Mucosa of stomach (tissue), 1 donor: ENCODE data around the gene SH3GL2.
"Not testable (repeated sequence)": the region's sequence is repeated elsewhere in the genome, so short reads cannot be mapped to it uniquely, and the experiment has no call there.

Experiments used
- H3K27me3 ChIP-seq: one replicate; pipeline ENCODE4 v1.7.0; 2013; ENCODE audit warnings: mild to moderate bottlenecking, low read length; ENCODE audit not compliant: control insufficient read depth, insufficient read depth
- H3K36me3 ChIP-seq: one replicate; pipeline ENCODE4 v1.7.0; 2013; ENCODE audit warnings: low read length; ENCODE audit not compliant: control insufficient read depth, insufficient read depth
- H3K4me1 ChIP-seq: one replicate; pipeline ENCODE4 v1.7.0; 2013; ENCODE audit warnings: mild to moderate bottlenecking, low read length; ENCODE audit not compliant: control insufficient read depth, insufficient read depth
- H3K4me3 ChIP-seq: one replicate; pipeline ENCODE4 v1.7.0; 2013; ENCODE audit warnings: low read length
- H3K9ac ChIP-seq: one replicate; pipeline ENCODE4 v1.7.0; 2013; ENCODE audit warnings: mild to moderate bottlenecking, low read length, moderate library complexity
- H3K9me3 ChIP-seq: one replicate; pipeline ENCODE4 v1.7.0; 2013; ENCODE audit warnings: mild to moderate bottlenecking, low read length, moderate library complexity; ENCODE audit not compliant: control insufficient read depth
- donor health status: Pancreatic carcinoma.

Gene SH3GL2

GRCh38 chr9:17764306-17764705 lies 185.4 kb downstream of the SH3GL2 start:
- Histone ChIP-seq H3K27me3 (no peaks in the 10 kb centered on the region), H3K36me3 (no peaks in the 10 kb centered on the region), H3K9me3 (no peaks in the 10 kb centered on the region), H3K4me1 (no peaks in the 10 kb centered on the region), H3K9ac (no peak overlapping the region), H3K4me3 (no peak overlapping the region)

GRCh38 chr9:17765131-17765530 lies 186.3 kb downstream of the SH3GL2 start:
- H3K9ac ChIP-seq, H3K4me1 ChIP-seq, H3K4me3 ChIP-seq, H3K9me3 ChIP-seq, H3K27me3 ChIP-seq, H3K36me3 ChIP-seq: not testable (repeated sequence)

- Histone ChIP-seq H3K27me3 (no peaks in the 10 kb centered on the region), H3K9ac (no peak overlapping the region), H3K9me3 (no peaks in the 10 kb centered on the region), H3K4me3 (no peak overlapping the region), H3K36me3 (no peaks in the 10 kb centered on the region), H3K4me1 (no peaks in the 10 kb centered on the region)
Measured at GRCh38 chr9:17772223-17772622, 193.4 kb downstream of the SH3GL2 start.

GRCh38 chr9:17775656-17776055 lies 196.8 kb downstream of the SH3GL2 start:
- H3K36me3 ChIP-seq = no peaks in the 10 kb centered on the region
- no peak overlapping the region for H3K4me3 ChIP-seq
- no peak overlapping the region for H3K9ac ChIP-seq
- H3K27me3 ChIP-seq = no peaks in the 10 kb centered on the region
- H3K9me3 ChIP-seq = no peaks in the 10 kb centered on the region
- H3K4me1 ChIP-seq = no peaks in the 10 kb centered on the region

GRCh38 chr9:17776735-17777134 lies 197.9 kb downstream of the SH3GL2 start:
- Histone ChIP-seq H3K9me3 (no peaks in the 10 kb centered on the region), H3K4me3 (no peak overlapping the region), H3K4me1 (no peaks in the 10 kb centered on the region), H3K9ac (no peak overlapping the region), H3K36me3 (no peaks in the 10 kb centered on the region), H3K27me3 (no peaks in the 10 kb centered on the region)

GRCh38 chr9:17777465-17777864 lies 198.6 kb downstream of the SH3GL2 start:
- Histone ChIP-seq H3K27me3 (no peaks in the 10 kb centered on the region), H3K36me3 (no peaks in the 10 kb centered on the region), H3K9ac (no peak overlapping the region), H3K9me3 (no peaks in the 10 kb centered on the region), H3K4me1 (no peaks in the 10 kb centered on the region), H3K4me3 (no peak overlapping the region)

- Histone ChIP-seq H3K36me3 (no peaks in the 10 kb centered on the region), H3K4me1 (no peaks in the 10 kb centered on the region), H3K27me3 (no peaks in the 10 kb centered on the region), H3K4me3 (no peak overlapping the region), H3K9me3 (no peaks in the 10 kb centered on the region), H3K9ac (no peak overlapping the region)
Measured at GRCh38 chr9:17782430-17783149, 203.7 kb downstream of the SH3GL2 start.

- H3K9ac ChIP-seq = no peak overlapping the region
- no peaks in the 10 kb centered on the region for H3K4me1 ChIP-seq
- H3K27me3 ChIP-seq = no peaks in the 10 kb centered on the region
- H3K4me3 ChIP-seq = no peak overlapping the region
- no peaks in the 10 kb centered on the region for H3K9me3 ChIP-seq
- H3K36me3 ChIP-seq = no peaks in the 10 kb centered on the region
Measured at GRCh38 chr9:17783227-17783626, 204.4 kb downstream of the SH3GL2 start.

GRCh38 chr9:17789316-17789715 lies 210.4 kb downstream of the SH3GL2 start:
- Histone ChIP-seq H3K4me1 (no peaks in the 10 kb centered on the region), H3K36me3 (no peaks in the 10 kb centered on the region), H3K9me3 (no peaks in the 10 kb centered on the region), H3K27me3 (no peaks in the 10 kb centered on the region), H3K4me3 (no peak overlapping the region), H3K9ac (no peak overlapping the region)

GRCh38 chr9:17793713-17794622 lies 215.1 kb downstream of the SH3GL2 start:
- Histone ChIP-seq H3K9ac (no peak overlapping the region), H3K36me3 (no peaks in the 10 kb centered on the region), H3K27me3 (no peaks in the 10 kb centered on the region), H3K4me1 (no peaks in the 10 kb centered on the region), H3K4me3 (no peak overlapping the region), H3K9me3 (no peaks in the 10 kb centered on the region)

- Histone ChIP-seq H3K9ac (no peak overlapping the region), H3K27me3 (no peaks in the 10 kb centered on the region), H3K36me3 (no peaks in the 10 kb centered on the region), H3K9me3 (no peaks in the 10 kb centered on the region), H3K4me3 (no peak overlapping the region), H3K4me1 (no peaks in the 10 kb centered on the region)
Measured at GRCh38 chr9:17795744-17796143, 216.9 kb downstream of the SH3GL2 start.

GRCh38 chr9:17799369-17799768 lies 220.5 kb downstream of the SH3GL2 start:
- H3K9me3 ChIP-seq = no peaks in the 10 kb centered on the region
- H3K27me3 ChIP-seq = no peaks in the 10 kb centered on the region
- H3K36me3 ChIP-seq = no peaks in the 10 kb centered on the region
- no peaks in the 10 kb centered on the region for H3K4me1 ChIP-seq
- no peak overlapping the region for H3K9ac ChIP-seq
- H3K4me3 ChIP-seq = no peak overlapping the region
